ENCODE measurements around the gene SMC2. TPM values are rescaled to one million over a fixed set of nuclear protein-coding genes. Genes with fewer than 3 reads are reported as not detected.

Gene SMC2
- total and polyA plus RNA-seq, 8 donors, result 0.68 to 4.4 (median 2.2) TPM

- no peak overlapping the region for H3K4me3 ChIP-seq
- no peaks in the 10 kb centered on the region for H3K27me3 ChIP-seq
- no peaks in the 10 kb centered on the region for H3K36me3 ChIP-seq
- DNase-seq (no peak), ATAC-seq (no peak), FAIRE-seq (no peak)
- no peaks in the 10 kb centered on the region for H3K4me1 ChIP-seq
- TF ChIP-seq CTCF (IDR thresholded peaks at IDR 0.05), result no peak
- intact Hi-C loops (cut with DNase I), result no loop called here
- WGBS, 2 donors, result 98 to 100% methylated on average over 3 of the region's 3 CpGs
- no peaks in the 10 kb centered on the region for H3K9me3 ChIP-seq
- no peak overlapping the region for H3K27ac ChIP-seq
Measured at GRCh38 chr9:104142799-104143549, 48.9 kb downstream of the SMC2 start.

GRCh38 chr9:104143550-104143910 lies 49.4 kb downstream of the SMC2 start:
- H3K9me3 ChIP-seq, result no peaks in the 10 kb centered on the region
- 87 to 90% methylated on average over 3 of the region's 3 CpGs for WGBS, 2 donors
- no peak for TF ChIP-seq CTCF (IDR thresholded peaks at IDR 0.05)
- ATAC-seq (no peak), DNase-seq (no peak), FAIRE-seq (no peak)
- no peak overlapping the region for H3K27ac ChIP-seq
- no peaks in the 10 kb centered on the region for H3K27me3 ChIP-seq
- H3K4me3 ChIP-seq, result no peak overlapping the region
- H3K36me3 ChIP-seq, result no peaks in the 10 kb centered on the region
- H3K4me1 ChIP-seq, result no peaks in the 10 kb centered on the region
- intact Hi-C loops (cut with DNase I), result no loop called here

GRCh38 chr9:104144336-104144735 lies 50.2 kb downstream of the SMC2 start:
- TF ChIP-seq CTCF (IDR thresholded peaks at IDR 0.05), result no peak
- intact Hi-C loops (cut with DNase I), result no loop called here
- ATAC-seq (no peak), FAIRE-seq (no peak), DNase-seq (no peak)
- no peaks in the 10 kb centered on the region for H3K4me1 ChIP-seq
- H3K27me3 ChIP-seq, result no peaks in the 10 kb centered on the region
- no peak overlapping the region for H3K27ac ChIP-seq
- H3K4me3 ChIP-seq, result no peak overlapping the region
- H3K36me3 ChIP-seq, result no peaks in the 10 kb centered on the region
- H3K9me3 ChIP-seq, result no peaks in the 10 kb centered on the region
- WGBS, 2 donors, result 96 to 99% methylated on average over 1 of the region's 1 CpG

- H3K9me3 ChIP-seq, result no peaks in the 10 kb centered on the region
- no peak for TF ChIP-seq CTCF (IDR thresholded peaks at IDR 0.05)
- FAIRE-seq (no peak), DNase-seq (no peak), ATAC-seq (no peak)
- intact Hi-C loops (cut with DNase I), result loop anchor here in 1 of 3 donors (10.0 kb wide), 1 partner anchor 212 kb away; no protein-coding TSS in a partner anchor
- 49 to 64% methylated on average over 1 of the region's 1 CpG for WGBS, 2 donors
- H3K4me3 ChIP-seq, result no peak overlapping the region
- H3K27me3 ChIP-seq, result no peaks in the 10 kb centered on the region
- H3K4me1 ChIP-seq, result no peaks in the 10 kb centered on the region
- H3K36me3 ChIP-seq, result no peaks in the 10 kb centered on the region
- H3K27ac ChIP-seq, result no peak overlapping the region
Measured at GRCh38 chr9:104173067-104173466, 79.0 kb downstream of the SMC2 start.

GRCh38 chr9:104177003-104177611 lies 83.0 kb downstream of the SMC2 start:
- Histone ChIP-seq H3K4me1 (no peaks in the 10 kb centered on the region), H3K27ac (no peak overlapping the region), H3K4me3 (no peak overlapping the region), H3K27me3 (no peaks in the 10 kb centered on the region), H3K36me3 (no peaks in the 10 kb centered on the region), H3K9me3 (no peaks in the 10 kb centered on the region)
- FAIRE-seq, result no peak
- peak; percentile 22 to 60 (median 48) for TF ChIP-seq CTCF (IDR thresholded peaks at IDR 0.05)
- intact Hi-C loops (cut with DNase I), result loop anchor here in 2 of 3 donors (5.0 to 10.0 kb wide), 2 partner anchors 208 to 210 kb away; no protein-coding TSS in a partner anchor
- peak in 2 of 6 donors; percentile 12 to 16 for DNase-seq
- ATAC-seq, result peak; percentile 70 to 88 (median 80)
- WGBS, 2 donors, result 27 to 38% methylated on average over 3 of the region's 3 CpGs
